SK-N-SH (cell line): ENCODE measurements around the gene PDE4D. TPM values are rescaled to one million over a fixed set of nuclear protein-coding genes. Genes with fewer than 3 reads are reported as not detected.

ENCODE experiments used
- CTCF ChIA-PET: fragments of 300-600, 350-600 bp; formaldehyde crosslinking; extraction: SDS; loops from one replicate; lab custom pipeline; 2021; lab: Yijun Ruan, JAX
- POLR2A ChIA-PET: fragments of 350-600 bp; sonication (Branson Sonifier 250); formaldehyde crosslinking; extraction: SDS; loops from one replicate; lab custom pipeline; 2020; ENCODE audit warnings: antibody characterized with exemption, inconsistent platforms; lab: Yijun Ruan, JAX
- DNase-seq: peaks from one replicate; pipeline ENCODE4 v3.0.0; 2012
- H2AFZ ChIP-seq: fragments of 200-600 bp; sonication (generic); 2 replicates; pipeline ENCODE4 v1.8.1; 2016; ENCODE audit warnings: antibody characterized with exemption, mild to moderate bottlenecking, low read depth
- H3F3A ChIP-seq: fragments of 200-600 bp; sonication (generic); replicated peaks from 2 replicates; pipeline ENCODE3; 2016; ENCODE audit warnings: antibody characterized with exemption, mild to moderate bottlenecking; ENCODE audit not compliant: insufficient read depth
- H3K27ac ChIP-seq, 2 experiments: fragments of 200-500 bp in 1 of 2; fragments of 200-600 bp in 1 of 2; sonication (Bioruptor generic) in 1 of 2; sonication (generic), shearing (Covaris generic) in 1 of 2; 2 replicates each; pipeline versions ENCODE4 v1.5.1 to v1.6.1; 2014 to 2016; ENCODE audit warnings: low read depth in 2 of 2, inconsistent platforms in 1 of 2, low read length in 1 of 2, mild to moderate bottlenecking in 1 of 2, mixed read lengths in 1 of 2
- H3K27me3 ChIP-seq: fragments of 200-600 bp; sonication (generic), shearing (Covaris generic); 2 replicates; pipeline ENCODE4 v1.6.1; 2016; ENCODE audit warnings: mixed run types; ENCODE audit not compliant: insufficient read depth
- H3K36me3 ChIP-seq, 2 experiments: fragments of 200-500 bp in 1 of 2; fragments of 200-600 bp in 1 of 2; sonication (Bioruptor generic) in 1 of 2; sonication (generic) in 1 of 2; replicated peaks in 1 of 2; 2 replicates each; pipeline versions ENCODE3 to v1.5.1; 2014 to 2016; ENCODE audit warnings: low read length in 1 of 2, mild to moderate bottlenecking in 1 of 2; ENCODE audit not compliant: insufficient read depth in 2 of 2, control insufficient read depth in 1 of 2
- H3K4me1 ChIP-seq, 2 experiments: fragments of 200-500 bp in 1 of 2; fragments of 200-600 bp in 1 of 2; sonication (Bioruptor generic) in 1 of 2; sonication (generic), shearing (Covaris generic) in 1 of 2; 2 replicates each; pipeline versions ENCODE4 v1.5.1 to v1.6.1; 2014 to 2016; ENCODE audit warnings: low read depth in 1 of 2, low read length in 1 of 2, mixed run types in 1 of 2; ENCODE audit not compliant: insufficient read depth in 2 of 2, control insufficient read depth in 1 of 2
- H3K4me2 ChIP-seq: fragments of 200-600 bp; sonication (generic), shearing (Covaris generic); 2 replicates; pipeline ENCODE4 v1.6.1; 2017; ENCODE audit warnings: mixed run types
- H3K4me3 ChIP-seq, 2 experiments: fragments of 200-500 bp in 1 of 2; fragments of 200-600 bp in 1 of 2; sonication (Bioruptor generic) in 1 of 2; sonication (generic), shearing (Covaris generic) in 1 of 2; 2 replicates each; pipeline versions ENCODE4 v1.5.1 to v1.8.1; 2014 to 2016; ENCODE audit warnings: low read depth in 2 of 2, inconsistent platforms in 1 of 2, low read length in 1 of 2, mild to moderate bottlenecking in 1 of 2, mixed read lengths in 1 of 2, moderate library complexity in 1 of 2
- H3K79me2 ChIP-seq: fragments of 200-600 bp; sonication (generic); 2 replicates; pipeline ENCODE4 v1.8.1; 2017; ENCODE audit warnings: mild to moderate bottlenecking; ENCODE audit not compliant: insufficient read depth
- H3K9ac ChIP-seq: fragments of 200-600 bp; sonication (generic); 2 replicates; pipeline ENCODE4 v1.6.1; 2017; ENCODE audit warnings: mixed run types
- H3K9me2 ChIP-seq: fragments of 200-600 bp; sonication (generic); 2 replicates; pipeline ENCODE4 v1.6.1; 2017; ENCODE audit warnings: mixed run types
- H3K9me3 ChIP-seq: fragments of 200-600 bp; sonication (generic); 2 replicates; pipeline ENCODE4 v1.6.1; 2017; ENCODE audit warnings: mixed run types, mild to moderate bottlenecking, moderate library complexity
- H4K20me1 ChIP-seq: fragments of 200-600 bp; sonication (generic); 2 replicates; pipeline ENCODE4 v1.6.1; 2017; ENCODE audit warnings: mild to moderate bottlenecking, mixed run types; ENCODE audit not compliant: insufficient read depth
- EP300 ChIP-seq, 2 experiments: IDR thresholded peaks; 2 replicates each; pipeline versions ENCODE4 v1.4.0 to v1.6.1; 2012; ENCODE audit warnings: borderline replicate concordance in 1 of 2, low read depth in 1 of 2, low read length in 1 of 2
- EZH2phosphoT487 ChIP-seq: fragments of 200-600 bp; sonication (generic); IDR thresholded peaks from 2 replicates; pipeline ENCODE4 v1.6.1; 2017; ENCODE audit warnings: low read depth, mixed run types, mild to moderate bottlenecking, antibody characterized with exemption, moderate library complexity, borderline replicate concordance
- GATA2 ChIP-seq: sonication (generic); formaldehyde crosslinking; IDR thresholded peaks from 2 replicates; pipeline ENCODE4 v1.5.0; 2020; ENCODE audit warnings: mild to moderate bottlenecking, missing genetic modification reagents
- MXI1 ChIP-seq: IDR thresholded peaks from 2 replicates; pipeline ENCODE4 v1.6.1; 2012; ENCODE audit warnings: mild to moderate bottlenecking, low read depth, low read length, improper control_type of control experiment
- NFIC ChIP-seq: IDR thresholded peaks from 2 replicates; pipeline ENCODE4 v1.4.0; 2012; ENCODE audit warnings: borderline replicate concordance
- PBX3 ChIP-seq: IDR thresholded peaks from 2 replicates; pipeline ENCODE4; 2012
- POLR2AphosphoS5 ChIP-seq: IDR thresholded peaks from 2 replicates; pipeline ENCODE4 v1.6.1; 2012; ENCODE audit warnings: low read depth, low read length
- RAD21 ChIP-seq: IDR thresholded peaks from 2 replicates; pipeline ENCODE4 v1.6.1; 2012; ENCODE audit warnings: mild to moderate bottlenecking, low read length
- RXRA ChIP-seq: IDR thresholded peaks from 2 replicates; pipeline ENCODE4 v1.4.0; 2012; ENCODE audit warnings: low read depth, mild to moderate bottlenecking, borderline replicate concordance
- SIN3A ChIP-seq: IDR thresholded peaks from 2 replicates; pipeline ENCODE4 v1.6.1; 2012; ENCODE audit warnings: low read depth, mild to moderate bottlenecking, low read length, moderate library complexity, borderline replicate concordance
- SMC3 ChIP-seq: IDR thresholded peaks from 2 replicates; pipeline ENCODE4 v1.6.1; 2012; ENCODE audit warnings: low read depth, low read length, improper control_type of control experiment
- TCF12 ChIP-seq: IDR thresholded peaks from 2 replicates; pipeline ENCODE4 v1.4.0; 2012
- USF1 ChIP-seq: IDR thresholded peaks from 2 replicates; pipeline ENCODE4 v1.4.0; 2012; ENCODE audit warnings: low read depth, borderline replicate concordance
- WGBS: methylation state at CpG from one replicate; pipeline ENCODE4 v1.1.6; 2017; ENCODE audit warnings: low lambda C conversion rate; 5-methylcytosine and 5-hydroxymethylcytosine counted together
- polyA plus RNA-seq, 3 experiments: library from polyadenylated mRNA; depleted of rRNA; stranded (reverse); fragments of >200 nt; gene quantifications; 2 replicates each; pipeline ENCODE4 v1.2.3, GENCODE V29; 2012

The PDE4D gene
- polyA plus RNA-seq, 1 of the 3 experiments (the other 2 are of a cell fraction) = 2.4 TPM

GRCh38 chr5:59042201-59043055, 851.1 kb downstream of the PDE4D start (continued):
- TF ChIP-seq EP300 (IDR thresholded peaks at IDR 0.05; ENCODE audit: borderline replicate concordance in 1 of 2, low read depth in 1 of 2, low read length in 1 of 2) (0 out of 4 replicates have a peak, but pooled peaks of 1 of the 2 experiments have one; percentile 21), POLR2AphosphoS5 (no peak), MXI1 (no peak), RXRA (peak; percentile 68; the same call in 1 of the 2 replicates), TCF12 (peak; percentile 70), USF1 (no peak), RAD21 (no peak), SIN3A (no peak), PBX3 (peak; percentile 42; the same call in 1 of the 2 replicates), NFIC (peak; percentile 74)
- TF ChIP-seq, all 33 proteins: peak for 7

GRCh38 chr5:59041355-59041754, 852.2 kb downstream of the PDE4D start:
- no peaks in the 10 kb centered on the region for H4K20me1 ChIP-seq
- no peaks in the 10 kb centered on the region for H3K9me3 ChIP-seq
- no peak for DNase-seq
- no peak overlapping the region for H3K4me2 ChIP-seq
- no peak overlapping the region for H3K9ac ChIP-seq
- CTCF ChIA-PET = interaction anchor here (0.9 to 1.3 kb wide), 5 partner anchors 84 to 156 kb away, joined by 3 to 4 read pairs (median 3); no protein-coding TSS in a partner anchor
- H3K27ac ChIP-seq = no peak overlapping the region
- WGBS = 64% methylated on average over 1 of the region's 1 CpG
- no peak for TF ChIP-seq SMC3
- TF ChIP-seq GATA2 = no peak
- TF ChIP-seq EZH2phosphoT487 = no peak
- no peak for TF ChIP-seq MXI1
- TF ChIP-seq, all 33 proteins: peak for 0
- POLR2A ChIA-PET = no interaction called here
- Histone ChIP-seq H3F3A (peaks cover 23% of the 10 kb centered on the region), H3K9me2 (no peaks in the 10 kb centered on the region), H2AFZ (no peak overlapping the region), H3K36me3 (no peaks in the 10 kb centered on the region), H3K79me2 (peaks cover 11% of the 10 kb centered on the region; the same call in 1 of the 2 replicates), H3K27me3 (no peaks in the 10 kb centered on the region), H3K4me3 (no peak overlapping the region), H3K4me1 (peaks cover 12 to 32% of the 10 kb centered on the region in 2 experiments)
